ENCODE measurements around the gene MFAP3L. TPM values are rescaled to one million over a fixed set of nuclear protein-coding genes. Genes with fewer than 3 reads are reported as not detected.
"Not testable (repeated sequence)": the region's sequence is repeated elsewhere in the genome, so short reads cannot be mapped to it uniquely, and the experiment has no call there.

The MFAP3L gene
- total RNA-seq, 1 experiment from 2014 or later = 1.9 TPM

- in situ Hi-C loops (cut with HindIII; ENCODE audit: low pct_unique_long_range_greater_than_20kb, low sequenced_read_pairs) = no loop called here
- DNase-seq (ENCODE audit: low read depth) = no peak
These were observed 66.9 kb downstream of the MFAP3L start for GRCh38 chr4:169959254-169959653.

GRCh38 chr4:169958629-169959028 is 67.6 kb downstream of the MFAP3L start:
- DNase-seq (ENCODE audit: low read depth) = no peak
- in situ Hi-C loops (cut with HindIII; ENCODE audit: low pct_unique_long_range_greater_than_20kb, low sequenced_read_pairs) = no loop called here

- in situ Hi-C loops (cut with HindIII; ENCODE audit: low pct_unique_long_range_greater_than_20kb, low sequenced_read_pairs) = no loop called here
- no peak for DNase-seq (ENCODE audit: low read depth)
These were observed 68.4 kb downstream of the MFAP3L start for GRCh38 chr4:169957785-169958184.

- no peak for DNase-seq (ENCODE audit: low read depth)
- in situ Hi-C loops (cut with HindIII; ENCODE audit: low pct_unique_long_range_greater_than_20kb, low sequenced_read_pairs) = no loop called here
These were observed 69.9 kb downstream of the MFAP3L start for GRCh38 chr4:169956091-169956843.

- DNase-seq (ENCODE audit: low read depth) = no peak
- in situ Hi-C loops (cut with HindIII; ENCODE audit: low pct_unique_long_range_greater_than_20kb, low sequenced_read_pairs) = no loop called here
These were observed 70.7 kb downstream of the MFAP3L start for GRCh38 chr4:169955521-169955920.

GRCh38 chr4:169952236-169953002 is 73.8 kb downstream of the MFAP3L start:
- in situ Hi-C loops (cut with HindIII; ENCODE audit: low pct_unique_long_range_greater_than_20kb, low sequenced_read_pairs) = no loop called here
- no peak for DNase-seq (ENCODE audit: low read depth)

GRCh38 chr4:169948271-169948670 is 77.9 kb downstream of the MFAP3L start:
- in situ Hi-C loops (cut with HindIII; ENCODE audit: low pct_unique_long_range_greater_than_20kb, low sequenced_read_pairs) = no loop called here
- no peak for DNase-seq (ENCODE audit: low read depth)

GRCh38 chr4:169945636-169946035 is 80.6 kb downstream of the MFAP3L start:
- in situ Hi-C loops (cut with HindIII; ENCODE audit: low pct_unique_long_range_greater_than_20kb, low sequenced_read_pairs) = no loop called here
- DNase-seq (ENCODE audit: low read depth) = no peak

GRCh38 chr4:169943601-169944000 is 82.6 kb downstream of the MFAP3L start:
- in situ Hi-C loops (cut with HindIII; ENCODE audit: low pct_unique_long_range_greater_than_20kb, low sequenced_read_pairs) = not testable (repeated sequence)

GRCh38 chr4:169941141-169941540 is 85.1 kb downstream of the MFAP3L start:
- in situ Hi-C loops (cut with HindIII; ENCODE audit: low pct_unique_long_range_greater_than_20kb, low sequenced_read_pairs) = no loop called here
- no peak for DNase-seq (ENCODE audit: low read depth)

More at GRCh38 chr4:169943601-169944000, 82.6 kb downstream of the MFAP3L start:
- not testable (repeated sequence) for DNase-seq (ENCODE audit: low read depth)

GRCh38 chr4:169940460-169940859 is 85.7 kb downstream of the MFAP3L start:
- DNase-seq (ENCODE audit: low read depth) = no peak

More at GRCh38 chr4:169940460-169940859, 85.7 kb downstream of the MFAP3L start:
- in situ Hi-C loops (cut with HindIII; ENCODE audit: low pct_unique_long_range_greater_than_20kb, low sequenced_read_pairs) = no loop called here

Other genes starting within 250 kb of the MFAP3L start
- 8.0 and 8.9 TPM in 2 replicates for gene AADAT, start 63.6 kb upstream of the MFAP3L start, total RNA-seq (2014; rRNA removed; shearing (Covaris generic); ENCODE audit: low replicate concordance)

Measured in Caki2 (cell line).